Thymus (tissue), 11 donors: ENCODE results near the gene PAPLN. TPM values are rescaled to one million over a fixed set of nuclear protein-coding genes. Genes with fewer than 3 reads are reported as not detected.

Source experiments
- DNase-seq, 9 donors: peaks; one replicate each; pipeline ENCODE4 v3.0.0-alpha.2; 2013; ENCODE audit warnings: low spot score in 9 of 9, low read depth in 6 of 9, missing footprints in 1 of 9
- H3K27ac ChIP-seq, 2 donors: one replicate each; pipeline ENCODE4 v1.5.1; 2013; ENCODE audit warnings: control low read depth in 1 of 2, low read depth in 1 of 2, low read length in 1 of 2, mild to moderate bottlenecking in 1 of 2, moderate library complexity in 1 of 2
- H3K27me3 ChIP-seq, 2 donors: one replicate each; pipeline ENCODE4 v1.5.1; 2013; ENCODE audit warnings: low read length in 1 of 2; ENCODE audit not compliant: control insufficient read depth in 2 of 2, insufficient read depth in 1 of 2
- H3K36me3 ChIP-seq, 2 donors: one replicate each; pipeline ENCODE4 v1.5.1; 2013; ENCODE audit warnings: low read length in 1 of 2, mild to moderate bottlenecking in 1 of 2, moderate library complexity in 1 of 2; ENCODE audit not compliant: control insufficient read depth in 2 of 2, insufficient read depth in 2 of 2
- H3K4me1 ChIP-seq, 2 donors: one replicate each; pipeline ENCODE4 v1.5.1; 2013; ENCODE audit warnings: low read length in 2 of 2; ENCODE audit not compliant: control insufficient read depth in 2 of 2, insufficient read depth in 2 of 2
- H3K4me3 ChIP-seq, 2 donors: one replicate each; pipeline ENCODE4 v1.5.1; 2013; ENCODE audit warnings: low read length in 2 of 2, control low read depth in 1 of 2, mild to moderate bottlenecking in 1 of 2
- H3K9me3 ChIP-seq, 2 donors: one replicate each; pipeline ENCODE4 v1.5.1; 2013; ENCODE audit warnings: low read length in 1 of 2, mild to moderate bottlenecking in 1 of 2; ENCODE audit not compliant: control insufficient read depth in 2 of 2, insufficient read depth in 1 of 2
- WGBS: extraction: QIAGEN DNeasy Blood & Tissue Kit; methylation state at CpG from one replicate; pipeline ENCODE4 v1.1.7; 2013; 5-methylcytosine and 5-hydroxymethylcytosine counted together
- polyA plus RNA-seq: library from polyadenylated mRNA; stranded (reverse); fragments of 200-250 nt; gene quantifications from one replicate; pipeline ENCODE4 v1.2.3, GENCODE V29; 2013
- total RNA-seq: library from RNA; stranded (reverse); fragments of 120-200 nt; gene quantifications from one replicate; pipeline ENCODE4 v1.2.4, GENCODE V29; 2013
- donor health status: healthy.

PAPLN gene
- total and polyA plus RNA-seq, 2 donors = 8.7 to 20.0 TPM

- no peaks in the 10 kb centered on the region for H3K9me3 ChIP-seq
- WGBS = 98% methylated on average over 5 of the region's 5 CpGs
Measured at GRCh38 chr14:73280903-73281302, 43.6 kb downstream of the PAPLN start.

GRCh38 chr14:73283608-73284379 is 46.5 kb downstream of the PAPLN start:
- DNase-seq = no peak
- no peaks in the 10 kb centered on the region for H3K27me3 ChIP-seq
- no peaks in the 10 kb centered on the region for H3K4me1 ChIP-seq
- peaks cover 21 to 41% of the 10 kb centered on the region in 2 donors for H3K36me3 ChIP-seq
- H3K27ac ChIP-seq = no peak overlapping the region
- H3K9me3 ChIP-seq = no peaks in the 10 kb centered on the region
- no peak overlapping the region for H3K4me3 ChIP-seq
- WGBS = 95% methylated on average over 12 of the region's 12 CpGs

More at GRCh38 chr14:73280903-73281302, 43.6 kb downstream of the PAPLN start:
- no peaks in the 10 kb centered on the region for H3K4me1 ChIP-seq
- no peak overlapping the region for H3K4me3 ChIP-seq
- H3K27ac ChIP-seq = no peak overlapping the region
- no peak for DNase-seq
- no peaks in the 10 kb centered on the region for H3K27me3 ChIP-seq
- H3K36me3 ChIP-seq = peaks cover 34 to 58% of the 10 kb centered on the region in 2 donors

GRCh38 chr14:73285979-73286378 is 48.7 kb downstream of the PAPLN start:
- 94% methylated on average over 1 of the region's 1 CpG for WGBS
- no peaks in the 10 kb centered on the region for H3K4me1 ChIP-seq
- peaks cover 21 to 32% of the 10 kb centered on the region in 2 donors for H3K36me3 ChIP-seq
- no peak overlapping the region for H3K4me3 ChIP-seq
- no peak for DNase-seq
- no peak overlapping the region for H3K27ac ChIP-seq
- H3K9me3 ChIP-seq = no peaks in the 10 kb centered on the region
- no peaks in the 10 kb centered on the region for H3K27me3 ChIP-seq

GRCh38 chr14:73286598-73286997 is 49.3 kb downstream of the PAPLN start:
- peaks cover 21 to 32% of the 10 kb centered on the region in 2 donors for H3K36me3 ChIP-seq
- no peak for DNase-seq
- no peak overlapping the region for H3K27ac ChIP-seq
- H3K4me3 ChIP-seq = no peak overlapping the region
- H3K27me3 ChIP-seq = no peaks in the 10 kb centered on the region
- WGBS = 98% methylated on average over 2 of the region's 2 CpGs
- no peaks in the 10 kb centered on the region for H3K9me3 ChIP-seq
- no peaks in the 10 kb centered on the region for H3K4me1 ChIP-seq

- no peak for DNase-seq
- H3K9me3 ChIP-seq = no peaks in the 10 kb centered on the region
- H3K27ac ChIP-seq = no peak overlapping the region
- no peaks in the 10 kb centered on the region for H3K27me3 ChIP-seq
- WGBS = 96% methylated on average over 5 of the region's 5 CpGs
- H3K4me3 ChIP-seq = no peak overlapping the region
- peaks cover 20 to 27% of the 10 kb centered on the region in 2 donors for H3K36me3 ChIP-seq
- no peaks in the 10 kb centered on the region for H3K4me1 ChIP-seq
Measured at GRCh38 chr14:73287071-73287470, 49.8 kb downstream of the PAPLN start.

GRCh38 chr14:73289308-73289707 is 52.0 kb downstream of the PAPLN start:
- H3K27me3 ChIP-seq = no peaks in the 10 kb centered on the region
- H3K27ac ChIP-seq = no peak overlapping the region
- no peaks in the 10 kb centered on the region for H3K9me3 ChIP-seq
- no peak for DNase-seq
- H3K36me3 ChIP-seq = peaks cover 15 to 17% of the 10 kb centered on the region in 2 donors
- no peak overlapping the region for H3K4me3 ChIP-seq
- no peaks in the 10 kb centered on the region for H3K4me1 ChIP-seq
- WGBS = 52% methylated on average over 3 of the region's 3 CpGs

GRCh38 chr14:73289729-73290128 is 52.4 kb downstream of the PAPLN start:
- no peak overlapping the region for H3K27ac ChIP-seq
- no peak for DNase-seq
- no peaks in the 10 kb centered on the region for H3K4me1 ChIP-seq
- no peaks in the 10 kb centered on the region for H3K27me3 ChIP-seq
- WGBS = 91% methylated on average over 3 of the region's 3 CpGs
- H3K4me3 ChIP-seq = no peak overlapping the region
- peaks cover 17 to 18% of the 10 kb centered on the region in 2 donors for H3K36me3 ChIP-seq
- no peaks in the 10 kb centered on the region for H3K9me3 ChIP-seq

GRCh38 chr14:73290279-73290678 is 53.0 kb downstream of the PAPLN start:
- no peak for DNase-seq
- Histone ChIP-seq H3K4me3 (no peak overlapping the region), H3K27ac (no peak overlapping the region), H3K27me3 (no peaks in the 10 kb centered on the region), H3K4me1 (no peaks in the 10 kb centered on the region), H3K9me3 (no peaks in the 10 kb centered on the region), H3K36me3 (peaks cover 14 to 17% of the 10 kb centered on the region in 2 donors)
- 98% methylated on average over 4 of the region's 4 CpGs for WGBS

GRCh38 chr14:73293782-73294781 is 56.8 kb downstream of the PAPLN start:
- Histone ChIP-seq H3K36me3 (peaks cover 15 to 17% of the 10 kb centered on the region in 2 donors), H3K4me3 (no peak overlapping the region), H3K4me1 (no peaks in the 10 kb centered on the region), H3K9me3 (no peaks in the 10 kb centered on the region), H3K27ac (no peak overlapping the region), H3K27me3 (no peaks in the 10 kb centered on the region)
- no peak for DNase-seq
- 98% methylated on average over 12 of the region's 12 CpGs for WGBS
